Measurements from ENCODE around the gene CLMN. TPM values are rescaled to one million over a fixed set of nuclear protein-coding genes. Genes with fewer than 3 reads are reported as not detected.

CLMN gene
- total and polyA plus RNA-seq, 2 of the 8 experiments (the other 6 are each of a cell fraction or from before 2014, with no cell fraction given), result 1.6 to 8.2 TPM

DNA sequence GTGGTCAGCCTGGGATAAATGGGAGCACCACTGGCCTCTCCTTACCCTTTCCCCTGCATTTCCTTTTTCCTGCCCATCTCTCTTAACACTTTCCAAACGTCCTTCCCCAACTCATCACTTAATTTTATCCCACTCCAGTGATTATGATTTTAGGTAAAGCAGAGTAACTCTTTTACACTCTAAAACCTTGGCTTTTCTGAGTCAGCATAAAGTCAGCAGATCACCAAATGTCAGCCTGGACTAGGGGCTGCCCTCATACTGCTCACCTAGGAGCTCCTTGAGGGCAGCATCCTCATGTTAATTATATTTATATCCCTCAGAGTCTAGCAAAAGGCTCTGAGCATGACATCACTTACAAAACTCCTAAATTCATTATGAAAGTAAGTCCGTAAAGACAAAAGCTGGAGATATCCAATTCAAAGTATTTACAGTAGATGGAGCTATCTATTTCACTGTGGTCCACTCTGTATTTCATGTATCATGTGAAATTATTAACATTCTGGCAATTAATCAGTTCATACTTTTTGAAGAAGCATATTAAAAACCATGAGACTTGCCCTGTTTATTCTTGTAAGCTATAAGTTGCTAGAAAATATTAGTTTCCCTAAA is 145.4 kb downstream of the CLMN start (continued):
- TF ChIP-seq SAP30 (IDR thresholded peaks at IDR 0.05; ENCODE audit: insufficient read depth, insufficient replicate concordance, low read length) (no peak), ASH2L (IDR thresholded peaks at IDR 0.05; ENCODE audit: low read length) (no peak), GTF2F1 (IDR thresholded peaks at IDR 0.05; ENCODE audit: borderline replicate concordance, low read depth, low read length) (no peak)

All from H1 (cell line).